IMR-90 (cell line): Measurements from ENCODE around the gene C17orf100. TPM values are rescaled to one million over a fixed set of nuclear protein-coding genes. Genes with fewer than 3 reads are reported as not detected.
A peak's percentile ranks its signal among the peaks of the same experiment; 100 is the strongest.

ENCODE experiments used
- ATAC-seq: fragments of 200-7000 bp; cut with Tn5 transposase; 2 replicates; pipeline ENCODE4 v1.9.1; 2020; ENCODE audit warnings: low read depth, mild to moderate bottlenecking, moderate library complexity
- BruUV-seq: library from RNA; stranded (reverse); fragments of 400-500 nt; replicated peaks from 2 replicates; lab custom pipeline; 2021; lab: Mats Ljungman, UMichigan
- CTCF ChIA-PET: fragments of 300-600 bp; formaldehyde crosslinking; extraction: SDS; loops from one replicate; lab custom pipeline; 2021; ENCODE audit warnings: antibody characterized with exemption; lab: Yijun Ruan, JAX
- POLR2A ChIA-PET: fragments of 300-600 bp; sonication (Branson Sonifier 250); formaldehyde crosslinking; loops from one replicate; lab custom pipeline; 2022; ENCODE audit warnings: antibody characterized with exemption; ENCODE audit not compliant: unreplicated experiment; lab: Charles Lee
- DNase-seq: peaks from one replicate; pipeline ENCODE4 v3.0.0; 2013
- H2AFZ ChIP-seq: replicated peaks from 2 replicates; pipeline ENCODE3; 2013; ENCODE audit warnings: low read length, mild to moderate bottlenecking; ENCODE audit not compliant: poor library complexity
- H2AK5ac ChIP-seq: 2 replicates; pipeline ENCODE4 v1.6.1; 2013; ENCODE audit warnings: low read depth, low read length, inconsistent platforms
- H2AK9ac ChIP-seq: replicated peaks from 2 replicates; pipeline ENCODE3; 2013; ENCODE audit warnings: mild to moderate bottlenecking, low read depth, low read length, moderate library complexity; ENCODE audit not compliant: poor library complexity
- H2BK120ac ChIP-seq: 2 replicates; pipeline ENCODE4 v1.6.1; 2013; ENCODE audit warnings: low read depth, low read length, inconsistent platforms
- H2BK15ac ChIP-seq: 3 replicates; pipeline ENCODE4 v1.6.1; 2013; ENCODE audit warnings: low read depth, low read length, inconsistent platforms
- H2BK20ac ChIP-seq: 2 replicates; pipeline ENCODE4 v1.6.1; 2013; ENCODE audit warnings: low read depth, mild to moderate bottlenecking, inconsistent platforms, low read length, moderate library complexity
- H2BK5ac ChIP-seq: 2 replicates; pipeline ENCODE4 v1.6.1; 2013; ENCODE audit warnings: mild to moderate bottlenecking, low read depth, low read length, inconsistent platforms; ENCODE audit not compliant: poor library complexity, severe bottlenecking
- H3K14ac ChIP-seq: replicated peaks from 2 replicates; pipeline ENCODE4 v1.6.1; 2013; ENCODE audit warnings: low read depth, low read length, inconsistent platforms
- H3K18ac ChIP-seq: 2 replicates; pipeline ENCODE4 v1.6.1; 2013; ENCODE audit warnings: low read depth, low read length, control low read depth
- H3K23ac ChIP-seq: 2 replicates; pipeline ENCODE4 v1.6.1; 2013; ENCODE audit warnings: low read depth, low read length, inconsistent platforms
- H3K27ac ChIP-seq: 2 replicates; pipeline ENCODE4 v1.5.1; 2013; ENCODE audit warnings: mild to moderate bottlenecking, control low read depth, low read length; ENCODE audit not compliant: insufficient read depth
- H3K27me3 ChIP-seq: 2 replicates; pipeline ENCODE4 v1.6.1; 2013; ENCODE audit warnings: low read length; ENCODE audit not compliant: control insufficient read depth, insufficient read depth
- H3K36me3 ChIP-seq: 2 replicates; pipeline ENCODE4 v1.6.1; 2013; ENCODE audit warnings: low read length, mixed read lengths; ENCODE audit not compliant: control insufficient read depth, insufficient read depth
- H3K4ac ChIP-seq: 2 replicates; pipeline ENCODE4 v1.6.1; 2013; ENCODE audit warnings: low read depth, low read length, inconsistent platforms
- H3K4me1 ChIP-seq: 2 replicates; pipeline ENCODE4 v1.6.1; 2013; ENCODE audit warnings: low read length, mixed read lengths; ENCODE audit not compliant: control insufficient read depth, insufficient read depth
- H3K4me2 ChIP-seq: 2 replicates; pipeline ENCODE4 v1.6.1; 2013; ENCODE audit warnings: low read depth, mild to moderate bottlenecking, control low read depth, low read length, moderate library complexity
- H3K4me3 ChIP-seq: 2 replicates; pipeline ENCODE4 v1.5.1; 2013; ENCODE audit warnings: low read depth, mild to moderate bottlenecking, control low read depth, low read length, moderate library complexity; ENCODE audit not compliant: insufficient read depth
- H3K56ac ChIP-seq: 2 replicates; pipeline ENCODE4 v1.6.1; 2013; ENCODE audit warnings: low read length, inconsistent platforms; ENCODE audit not compliant: insufficient read depth; ENCODE audit errors: extremely low read depth
- H3K79me1 ChIP-seq, 2 experiments: 2 replicates each; pipeline ENCODE4 v1.6.1; 2013; ENCODE audit warnings: low read length in 2 of 2, inconsistent platforms in 1 of 2, low read depth in 1 of 2
- H3K9ac ChIP-seq: 2 replicates; pipeline ENCODE4 v1.6.1; 2013; ENCODE audit warnings: low read depth, low read length, control low read depth
- H3K9me1 ChIP-seq: 2 replicates; pipeline ENCODE4 v1.6.1; 2013; ENCODE audit warnings: low read length, inconsistent platforms; ENCODE audit not compliant: insufficient read depth
- H3K9me3 ChIP-seq: 2 replicates; pipeline ENCODE4 v1.6.1; 2013; ENCODE audit warnings: low read length; ENCODE audit not compliant: control insufficient read depth, insufficient read depth
- H4K20me1 ChIP-seq: 2 replicates; pipeline ENCODE4 v1.6.1; 2013; ENCODE audit warnings: low read length, inconsistent platforms; ENCODE audit not compliant: insufficient read depth
- H4K5ac ChIP-seq: 2 replicates; pipeline ENCODE4 v1.6.1; 2013; ENCODE audit warnings: mild to moderate bottlenecking, low read depth, low read length, control low read depth
- H4K8ac ChIP-seq, 2 experiments: 2 replicates each; pipeline ENCODE4 v1.6.1; 2013; ENCODE audit warnings: low read depth in 2 of 2, low read length in 2 of 2, control low read depth in 1 of 2, inconsistent platforms in 1 of 2
- H4K91ac ChIP-seq: 2 replicates; pipeline ENCODE4 v1.6.1; 2013; ENCODE audit warnings: low read depth, low read length, inconsistent platforms; ENCODE audit not compliant: insufficient read depth
- CTCF ChIP-seq: conservative IDR thresholded peaks from 2 replicates; pipeline ENCODE4 v1.5.1; 2012; ENCODE audit warnings: mild to moderate bottlenecking, low read depth, low read length, improper control_type of control experiment
- POLR2A ChIP-seq: IDR thresholded peaks from 2 replicates; pipeline ENCODE4 v1.6.1; 2012; ENCODE audit warnings: mild to moderate bottlenecking, low read depth, low read length
- WGBS, 2 experiments: methylation state at CpG; one replicate each; pipeline versions ENCODE4 v1.1.5 to v1.1.7; 2013; ENCODE audit warnings: missing lambda C conversion rate in 2 of 2; ENCODE audit not compliant: insufficient read length in 1 of 2; ENCODE audit errors: extremely low coverage in 2 of 2; 5-methylcytosine and 5-hydroxymethylcytosine counted together
- dilution Hi-C: fragments of 300-500 bp; cut with HindIII; formaldehyde crosslinking; loops from one replicate; pipeline ENCODE4 v1.14.3; 2018; ENCODE audit warnings: low sequenced_read_pairs; ENCODE audit not compliant: unreplicated experiment
- in situ Hi-C: fragments of 300-500 bp; cut with MboI; formaldehyde crosslinking; loops from 3 replicates; pipeline ENCODE4 v1.14.3; 2019; ENCODE audit warnings: low sequenced_read_pairs, inconsistent platforms, mixed read lengths
- intact Hi-C: fragments of 100-400 bp; cut with micrococcal nuclease; formaldehyde crosslinking; loops from 2 replicates; pipeline ENCODE4 v1.10.0; 2022
- polyA plus RNA-seq, 3 experiments: library from polyadenylated mRNA; depleted of rRNA; stranded (reverse); fragments of >200 nt; gene quantifications; 2 replicates each; pipeline ENCODE4 v1.2.3, GENCODE V29; 2012; ENCODE audit warnings: low replicate concordance in 1 of 3
- total RNA-seq: library from RNA; depleted of rRNA; stranded (reverse); fragments of >200 nt; gene quantifications from 2 replicates; pipeline ENCODE4 v1.2.3, GENCODE V29; 2012

C17orf100 gene
- total and polyA plus RNA-seq, 2 of the 4 experiments (the other 2 are of a cell fraction), result 0.18 to 1.8 TPM

- ChIA-PET CTCF (interaction anchor here (0.9 kb wide), 1 partner anchor 50 kb away, joined by 3 read pairs; no protein-coding TSS in a partner anchor), POLR2A (no interaction called here)
- no peak overlapping the region; the same call in 1 of the 2 replicates for H3K56ac ChIP-seq
- DNase-seq (no peak), ATAC-seq (peak; percentile 75)
- TF ChIP-seq CTCF (peak; percentile 29; the same call in 1 of the 2 replicates), POLR2A (no peak)
- H3K14ac ChIP-seq, result no peak overlapping the region
- no peak overlapping the region for H3K9ac ChIP-seq
- in situ Hi-C loops (no loop called here), dilution Hi-C loops (no loop called here), intact Hi-C loops (no loop called here)
- H2AK5ac ChIP-seq, result no peak overlapping the region
- no peak overlapping the region for H3K4me3 ChIP-seq
- H3K36me3 ChIP-seq, result no peaks in the 10 kb centered on the region
- H3K4ac ChIP-seq, result no peak overlapping the region
- H4K5ac ChIP-seq, result no peak overlapping the region
- peaks cover 13% of the 10 kb centered on the region; the same call in 1 of the 2 replicates for H3K27me3 ChIP-seq
- H2AFZ ChIP-seq, result no peak overlapping the region
- no peaks in the 10 kb centered on the region for H3K4me1 ChIP-seq
- no peak overlapping the region for H2BK120ac ChIP-seq
- no peak overlapping the region for H2BK15ac ChIP-seq
- no peak overlapping the region for H4K8ac ChIP-seq
- no peaks in the 10 kb centered on the region for H3K9me3 ChIP-seq
- no peak overlapping the region for H2AK9ac ChIP-seq
- no peak overlapping the region for H2BK5ac ChIP-seq
- WGBS, 2 experiments, result 80% methylated on average over 1 of the region's 11 CpGs; no CpG with 5 or more reads in 1 of the 2 experiments
- H3K27ac ChIP-seq, result no peak overlapping the region
- H3K4me2 ChIP-seq, result no peak overlapping the region
- no peaks in the 10 kb centered on the region for H3K9me1 ChIP-seq
- no TSS peak for BruUV-seq
- H2BK20ac ChIP-seq, result no peak overlapping the region
- H3K18ac ChIP-seq, result no peak overlapping the region
- H3K79me1 ChIP-seq, result no peaks in the 10 kb centered on the region
- no peaks in the 10 kb centered on the region for H4K20me1 ChIP-seq
- H3K23ac ChIP-seq, result no peak overlapping the region
- no peak overlapping the region for H4K91ac ChIP-seq
Measured at GRCh38 chr17:6701719-6702118, 50.2 kb downstream of the C17orf100 start.
